Caki2 (cell line): Measurements from ENCODE around the gene PLEKHA1. TPM values are rescaled to one million over a fixed set of nuclear protein-coding genes. Genes with fewer than 3 reads are reported as not detected.
A peak's percentile ranks its signal among the peaks of the same experiment; 100 is the strongest.

Experiments used
- DNase-seq: peaks from one replicate; pipeline ENCODE4 v3.0.0-alpha.2; 2015; ENCODE audit warnings: low read depth
- in situ Hi-C: cut with HindIII; loops from 2 replicates; pipeline ENCODE4 v1.10.0; 2016; ENCODE audit warnings: low sequenced_read_pairs, low pct_unique_long_range_greater_than_20kb, mixed read lengths
- total RNA-seq: library from RNA; depleted of rRNA; stranded (reverse); fragments of >200 nt; shearing (Covaris generic); gene quantifications from 2 replicates; pipeline ENCODE4 v1.2.3, GENCODE V29; 2014; ENCODE audit warnings: low replicate concordance; rRNA removed

The PLEKHA1 gene
- total RNA-seq = 42.6 and 58.2 TPM in 2 replicates

DNA sequence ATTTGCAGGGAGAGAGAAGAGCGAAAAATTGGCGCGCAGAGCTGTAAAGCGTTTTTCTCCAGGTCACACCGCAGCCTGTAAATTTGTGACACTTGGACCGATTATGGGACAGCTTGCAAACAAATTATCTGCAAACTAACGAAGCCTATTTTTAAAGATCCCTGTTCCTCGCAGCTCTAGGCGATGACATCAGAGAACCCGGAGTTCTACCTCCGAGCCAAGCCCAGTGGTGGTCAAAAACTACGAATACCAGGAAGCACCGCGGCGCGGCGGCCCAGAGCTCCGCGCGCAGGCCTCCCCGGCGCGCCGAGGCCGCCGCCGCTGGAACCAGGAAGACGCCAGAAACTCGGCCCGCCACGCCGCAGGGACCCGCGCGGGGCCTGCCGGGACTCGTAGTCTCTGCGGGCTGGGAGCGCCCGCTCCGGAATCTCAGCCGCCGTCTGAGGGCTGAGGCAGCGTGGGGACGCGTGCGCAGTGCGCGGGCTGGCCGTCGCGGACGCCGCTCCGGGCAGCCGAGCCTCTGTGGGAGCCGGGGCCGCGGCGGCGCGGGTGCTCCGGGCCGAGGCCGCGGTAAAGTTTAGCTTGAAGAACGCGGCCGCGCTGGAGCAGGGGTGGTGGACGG, at the start of gene PLEKHA1:
PLEKHA1 (plus strand) TSS at position 472 of the 622 bp plus-strand sequence. CDS start 18,493 bp downstream, outside the sequence.
- peak; percentile 93 for DNase-seq
- in situ Hi-C loops = no loop called here

DNA sequence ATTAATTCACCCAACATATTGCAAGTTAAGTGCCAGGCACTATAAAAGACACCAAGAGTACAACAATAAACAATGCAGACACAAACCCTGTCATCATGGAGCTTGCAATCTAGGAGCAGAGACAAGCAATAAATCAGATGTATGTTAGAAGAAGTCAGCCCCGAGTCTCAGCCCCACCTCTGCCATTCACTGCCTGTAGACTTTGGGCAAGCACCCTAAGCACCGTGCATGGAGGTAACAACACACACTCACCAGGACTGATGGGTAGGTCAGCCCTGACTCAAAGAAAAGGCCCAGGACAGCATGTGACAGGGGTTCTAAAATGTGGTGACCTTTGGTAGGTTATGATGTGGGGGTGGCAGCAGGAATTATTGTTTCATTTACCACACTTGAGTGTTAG, 49.3 kb upstream of the PLEKHA1 start:
- no peak for DNase-seq
- in situ Hi-C loops = no loop called here

DNA sequence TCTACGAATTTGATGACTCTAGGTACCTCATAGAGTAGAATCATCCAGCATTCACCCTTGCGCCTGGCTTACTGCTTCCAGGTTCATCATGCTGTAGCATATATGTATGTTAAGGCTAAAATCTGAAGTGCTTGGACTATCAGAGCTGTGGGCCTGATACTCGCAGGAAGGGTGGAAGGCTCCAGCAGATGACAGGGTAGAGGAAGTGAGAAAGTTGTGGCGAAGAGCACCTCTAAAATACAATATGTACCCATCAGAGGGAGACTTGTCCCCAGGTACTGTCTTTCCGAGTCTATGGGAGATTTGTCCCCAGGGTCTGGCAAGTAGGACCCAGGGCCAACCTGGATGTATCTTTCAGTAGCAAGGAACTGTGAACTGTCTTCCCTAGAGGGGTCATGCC, 48.1 kb upstream of the PLEKHA1 start:
- no peak for DNase-seq
- in situ Hi-C loops = no loop called here

DNA sequence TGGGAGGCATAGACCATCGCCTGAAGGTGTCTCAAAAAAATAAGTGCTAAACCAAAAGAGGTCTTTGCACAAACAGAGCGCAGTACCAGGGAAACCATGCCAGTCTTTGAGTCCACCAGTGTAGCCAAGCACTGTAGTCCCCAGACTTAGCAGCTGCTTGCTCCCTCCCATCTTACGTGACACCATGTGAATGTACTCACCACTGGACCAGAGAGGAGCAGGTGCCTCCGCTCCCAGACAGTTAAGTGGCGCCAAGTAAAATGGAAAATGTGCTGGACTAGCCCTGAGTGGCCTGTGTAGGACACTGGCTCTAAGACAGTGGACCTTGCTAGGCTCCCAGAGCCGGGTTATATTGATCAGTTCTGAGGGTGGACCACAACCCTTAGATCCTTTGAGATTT, 47.7 kb upstream of the PLEKHA1 start:
- in situ Hi-C loops = no loop called here
- DNase-seq = no peak

DNA sequence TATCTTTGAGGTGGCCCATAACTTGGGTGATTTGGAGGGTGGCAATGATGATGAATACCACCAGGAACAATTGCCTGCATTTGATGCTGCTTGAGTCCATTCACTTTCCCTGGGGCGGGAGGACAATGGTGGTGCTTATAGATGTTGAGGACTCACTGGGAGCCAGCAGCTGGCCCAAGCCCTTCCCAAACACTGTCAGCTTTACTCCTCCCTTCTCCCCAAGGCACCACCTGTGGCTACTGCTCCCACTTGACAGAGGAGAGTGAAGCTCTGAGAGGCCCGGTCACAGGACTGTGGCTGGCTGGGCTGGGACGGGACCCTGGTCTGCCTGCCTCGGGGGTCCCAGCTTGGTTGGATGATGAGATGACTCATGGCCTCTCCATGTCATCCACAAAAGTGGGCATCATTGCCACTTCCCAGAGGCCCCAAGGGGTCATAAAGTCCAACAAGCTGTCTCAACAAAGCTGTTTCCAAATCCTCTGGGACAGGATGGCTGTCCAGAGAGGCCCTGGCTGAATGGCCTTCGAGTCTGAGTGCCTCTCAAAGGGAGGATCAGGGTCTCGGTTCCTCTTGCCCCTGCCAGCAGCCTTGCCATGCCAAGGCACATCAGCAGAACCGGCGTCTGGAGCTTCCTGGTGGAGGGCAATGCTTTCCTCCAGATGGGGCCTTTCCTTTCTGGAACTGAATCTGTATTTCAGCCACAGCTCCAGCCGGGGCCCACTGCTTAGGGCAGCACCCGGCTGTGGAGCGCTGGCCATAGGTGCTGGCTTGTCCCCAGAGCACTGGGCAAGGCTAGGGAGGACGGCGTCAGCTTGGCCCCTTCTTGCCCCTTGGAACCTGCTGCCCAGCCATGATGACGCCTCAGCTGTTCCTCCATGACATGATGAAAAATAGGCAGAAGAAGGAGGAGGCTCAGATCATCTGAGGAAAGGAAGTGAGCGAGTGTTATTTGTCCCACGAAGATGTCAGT, 47.0 kb upstream of the PLEKHA1 start:
- DNase-seq = no peak
- in situ Hi-C loops = no loop called here

DNA sequence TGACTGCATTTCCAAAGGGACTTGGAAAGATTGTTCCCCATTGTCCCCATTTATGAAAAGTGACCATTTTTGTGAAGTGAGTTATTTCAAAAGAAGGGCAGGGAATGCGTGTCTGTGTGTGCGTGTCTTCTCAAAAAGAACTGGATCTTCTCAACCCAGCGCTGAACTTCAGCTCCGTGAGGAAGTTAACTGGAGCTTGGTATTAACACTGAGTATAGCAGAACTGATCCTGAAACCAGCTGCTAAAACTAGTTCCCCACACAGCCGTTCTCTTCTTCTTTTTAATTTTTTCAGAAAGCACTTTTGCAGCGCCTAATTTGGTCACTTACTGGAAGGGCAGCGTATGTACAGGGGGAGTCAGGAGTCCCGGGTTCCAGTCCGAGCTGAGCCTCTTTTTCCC, 45.8 kb upstream of the PLEKHA1 start:
- in situ Hi-C loops = no loop called here
- DNase-seq = no peak

DNA sequence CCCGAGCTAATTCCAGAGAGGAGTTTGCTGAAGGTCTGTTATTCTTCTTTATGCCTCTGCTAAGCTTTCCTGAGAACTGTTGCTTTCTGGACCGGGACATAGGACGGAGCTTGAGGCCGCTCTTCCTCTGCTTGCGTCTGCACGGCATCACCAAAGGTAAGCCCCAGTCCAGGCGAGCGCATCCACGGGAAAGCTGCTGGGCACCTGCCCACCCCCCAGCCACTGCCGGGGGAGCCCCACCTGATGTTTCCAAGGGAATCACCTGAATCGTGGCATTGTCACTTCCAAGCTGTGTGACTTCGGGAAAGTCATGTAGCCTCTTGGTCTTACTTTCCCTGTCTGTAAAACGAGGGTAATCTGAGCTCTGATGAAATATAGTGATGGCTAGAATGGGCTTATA, 45.1 kb upstream of the PLEKHA1 start:
- no peak for DNase-seq
- in situ Hi-C loops = no loop called here

DNA sequence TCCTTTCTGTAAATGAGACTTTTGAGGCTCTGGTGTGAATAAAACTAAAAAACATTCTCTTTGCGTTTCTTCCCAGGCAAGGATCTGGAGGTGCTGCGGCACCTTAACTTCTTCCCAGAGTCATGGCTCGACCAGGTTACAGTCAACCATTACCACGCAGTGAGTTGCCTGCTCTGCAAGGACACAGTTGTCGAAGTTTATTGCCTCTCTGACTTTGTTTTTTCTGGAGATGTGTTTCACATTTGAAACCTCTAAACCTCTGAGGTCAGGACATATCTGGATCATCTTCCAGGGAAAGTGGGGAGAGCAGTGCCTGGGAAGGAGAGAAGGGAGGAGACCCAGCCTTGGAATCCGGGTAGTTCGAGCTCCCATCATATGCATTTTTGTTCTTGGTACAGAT, 43.4 kb upstream of the PLEKHA1 start:
- in situ Hi-C loops = no loop called here
- no peak for DNase-seq

DNA sequence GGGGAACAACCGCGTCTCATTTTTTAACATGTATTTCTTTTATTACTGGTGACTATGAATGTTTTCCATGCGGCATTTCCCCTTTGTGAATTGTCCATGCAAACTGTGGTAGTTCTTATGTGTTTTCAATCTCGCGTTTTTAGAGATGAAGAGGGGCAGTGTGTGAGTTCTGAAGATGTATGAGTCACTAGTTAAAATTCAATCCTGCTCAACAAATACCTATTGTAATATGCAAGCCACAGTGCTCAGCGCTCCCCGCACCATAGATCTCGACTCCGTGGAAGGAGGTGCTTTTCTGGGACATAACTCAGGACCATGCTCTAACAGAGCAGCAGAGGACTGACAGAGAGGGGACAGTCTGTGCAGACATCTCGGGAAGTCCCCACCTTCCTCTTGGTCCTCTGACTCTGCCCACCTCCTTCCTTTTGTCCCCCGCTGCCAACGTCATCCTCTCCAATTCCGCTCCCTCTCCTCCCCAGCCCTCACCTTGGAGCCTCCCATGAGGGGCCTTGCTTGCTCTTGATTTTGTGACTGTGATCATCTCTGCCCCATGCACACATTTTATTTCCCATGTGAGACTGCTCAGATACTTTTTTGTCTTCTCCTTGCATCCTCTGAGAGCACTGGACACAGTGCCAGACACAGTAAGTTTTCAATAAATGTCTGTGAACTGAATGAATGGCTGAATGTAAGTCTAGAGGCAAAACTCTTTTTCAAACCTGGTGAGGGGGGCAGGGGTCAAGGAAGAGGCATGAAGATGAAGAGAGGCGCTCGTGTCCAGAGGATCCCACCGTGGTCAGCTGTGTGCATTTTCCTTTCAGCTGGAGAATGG, 42.7 kb upstream of the PLEKHA1 start:
- DNase-seq = peak; percentile 82
- in situ Hi-C loops = no loop called here

DNA sequence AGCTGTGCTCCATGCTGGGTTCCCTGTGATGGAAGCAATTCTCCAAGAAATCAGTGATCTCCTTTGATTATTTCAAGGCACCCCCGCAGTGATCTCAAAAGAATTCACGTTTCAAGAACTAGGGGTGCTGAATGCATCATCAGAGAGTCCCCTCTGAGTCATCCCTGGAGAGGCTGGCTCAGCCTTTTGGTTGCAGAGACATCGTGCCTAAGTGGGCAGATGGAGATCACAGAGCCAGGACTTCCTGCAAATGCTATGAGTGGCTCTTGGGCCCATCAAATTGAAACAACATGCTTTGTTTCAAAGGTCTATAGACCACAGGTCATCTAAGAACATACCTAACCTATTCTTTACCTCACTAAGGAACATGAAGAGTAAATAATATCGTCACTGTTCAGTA, 41.5 kb upstream of the PLEKHA1 start:
- no peak for DNase-seq
- in situ Hi-C loops = no loop called here

DNA sequence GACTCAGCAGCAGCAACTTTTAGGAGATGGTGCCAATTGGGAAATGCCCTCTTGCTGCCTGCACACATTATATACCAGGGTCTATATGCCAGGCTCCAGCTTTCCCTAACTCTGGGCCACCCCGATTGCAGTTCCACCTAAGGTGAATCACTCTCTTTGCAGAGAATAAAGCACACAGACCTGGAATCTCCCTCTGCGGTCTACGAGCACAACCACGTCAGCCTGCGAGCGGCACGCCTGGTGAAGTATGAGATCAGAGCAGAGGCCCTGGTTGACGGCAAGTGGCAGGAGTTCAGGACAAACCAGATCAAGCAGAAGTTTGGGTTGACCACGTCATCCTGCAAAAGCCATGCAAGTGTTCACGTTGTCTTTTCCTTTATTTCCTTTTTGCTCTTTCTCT, 38.2 kb upstream of the PLEKHA1 start:
- DNase-seq = peak; percentile 57
- in situ Hi-C loops = no loop called here

DNA sequence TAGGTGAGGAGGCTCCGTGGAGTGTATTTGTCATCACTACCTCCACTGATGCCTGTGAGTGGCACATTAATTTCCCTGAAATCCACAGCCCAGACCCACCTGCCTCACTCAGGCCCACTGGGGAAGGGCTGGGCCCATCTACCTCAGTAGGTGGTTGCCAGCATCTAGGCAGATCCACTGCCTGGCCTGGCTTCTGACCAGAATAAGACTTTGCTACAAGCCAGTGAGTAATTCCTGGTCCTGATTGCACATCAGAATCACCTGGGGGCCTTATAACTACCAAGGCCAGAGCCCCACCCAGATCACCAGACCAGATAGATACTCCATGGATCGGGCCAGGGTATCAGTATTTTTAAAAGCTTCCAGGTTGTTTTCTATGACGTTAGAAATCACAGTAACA, 37.5 kb upstream of the PLEKHA1 start:
- in situ Hi-C loops = no loop called here
- no peak for DNase-seq

DNA sequence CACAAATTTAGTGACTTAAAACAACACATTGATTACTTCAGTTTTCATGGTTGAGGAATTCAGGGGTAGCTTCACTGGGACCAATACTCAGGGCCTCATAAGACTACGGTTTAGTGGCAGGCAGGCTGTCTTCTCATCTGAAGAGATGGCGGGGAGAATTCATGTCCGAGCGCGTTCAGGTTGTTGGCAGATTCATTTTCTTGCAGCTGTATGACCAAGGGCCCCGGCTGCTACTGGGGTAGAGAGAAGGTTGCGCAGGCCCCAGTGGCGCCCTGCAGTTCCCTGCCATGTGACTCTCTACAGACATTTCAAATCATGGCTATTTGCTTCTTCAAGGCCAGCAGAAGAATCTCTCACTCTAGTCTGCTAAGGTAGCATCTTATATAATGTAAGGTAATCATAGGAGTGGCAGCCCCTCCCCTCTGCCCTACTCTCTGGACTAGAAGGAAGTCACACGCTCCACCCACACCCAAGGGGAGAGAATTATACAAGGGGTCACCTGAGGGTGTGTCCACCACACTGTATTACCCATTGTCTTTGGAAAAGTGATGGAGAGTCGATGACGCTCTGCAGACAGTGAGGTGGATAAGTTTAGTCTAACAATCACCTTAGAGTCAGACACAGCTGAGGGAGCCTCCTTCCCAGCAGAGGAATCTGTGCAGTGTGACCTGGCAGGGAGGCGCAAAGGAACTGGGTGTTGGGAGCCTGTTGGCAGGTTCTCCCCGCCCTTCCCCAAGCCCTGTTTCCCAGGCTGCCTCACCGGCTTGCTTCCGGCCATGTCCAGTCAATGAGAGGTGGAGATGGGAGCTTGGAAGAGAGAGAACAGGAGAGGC, 35.7 kb upstream of the PLEKHA1 start:
- in situ Hi-C loops = no loop called here
- no peak for DNase-seq

DNA sequence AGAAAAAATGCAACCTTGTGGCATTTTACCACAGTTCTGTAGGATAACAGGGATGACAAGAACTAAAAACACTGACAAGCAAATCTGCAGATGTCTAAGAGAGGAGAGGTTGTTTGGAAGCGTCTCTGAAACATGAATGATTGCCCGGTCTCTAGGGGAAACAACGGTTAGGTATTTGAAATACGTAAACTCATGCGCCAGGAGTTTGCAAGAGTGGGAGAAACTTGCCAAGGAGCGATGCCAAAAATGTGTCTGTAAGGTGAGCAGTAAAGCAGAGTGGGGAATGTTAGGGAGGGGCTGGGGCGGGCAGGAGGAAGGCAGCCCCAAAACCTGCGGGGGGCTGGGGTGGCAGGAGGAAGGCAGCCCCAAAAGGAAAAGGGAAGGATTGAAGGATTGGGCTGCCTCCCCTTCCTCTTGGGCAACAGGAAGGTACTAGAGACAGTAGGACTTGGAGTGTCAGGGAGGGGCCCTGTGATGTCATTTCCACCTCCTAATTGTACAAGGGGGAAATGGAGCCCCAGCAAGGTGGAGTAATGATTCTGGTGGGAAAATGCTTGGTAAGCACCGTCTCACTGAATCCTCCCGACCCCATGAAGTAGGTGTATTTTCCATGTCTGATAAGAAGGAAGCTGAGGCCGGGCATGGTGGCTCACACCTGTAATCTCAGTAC, 33.2 kb upstream of the PLEKHA1 start:
- in situ Hi-C loops = no loop called here
- no peak for DNase-seq

DNA sequence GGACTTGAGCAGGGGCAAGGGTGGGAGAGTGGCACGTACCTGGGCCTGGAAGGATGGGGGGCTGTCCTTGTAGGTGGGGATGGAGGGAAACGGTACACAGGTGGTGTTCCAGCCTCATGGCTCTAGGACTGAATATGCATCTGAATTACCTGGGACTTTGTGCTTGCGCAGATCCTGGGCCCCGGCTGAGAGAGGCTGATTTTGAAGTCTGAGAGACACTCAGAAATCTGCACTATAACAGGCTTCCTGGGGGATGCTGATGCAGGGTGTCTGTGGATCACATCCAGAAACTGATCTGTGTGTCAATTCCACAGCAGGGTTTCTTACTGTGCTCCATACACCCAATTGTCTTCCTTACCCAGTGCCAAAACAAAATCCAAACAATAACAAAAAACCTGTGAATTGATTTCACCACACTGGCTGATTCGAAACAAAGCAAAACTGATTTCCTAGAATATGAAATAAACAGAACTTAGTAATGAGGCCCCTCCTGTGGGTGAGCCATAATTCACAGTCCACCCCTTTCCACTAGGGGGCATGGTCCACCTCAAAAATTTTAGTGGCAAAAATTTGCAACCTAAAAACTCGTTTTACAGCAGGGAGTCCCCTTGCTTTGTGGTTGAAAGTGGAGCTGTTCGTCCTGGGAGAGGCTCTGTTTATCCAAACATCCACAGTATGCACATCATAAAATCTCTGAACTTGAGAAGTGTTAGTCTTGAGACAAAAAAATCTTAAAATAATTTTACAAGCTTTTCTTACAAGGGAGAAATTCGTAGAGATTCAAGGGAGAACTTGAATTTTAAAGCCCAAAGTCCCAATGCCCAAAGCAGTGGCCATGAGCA, 32.0 kb upstream of the PLEKHA1 start:
- DNase-seq = peak; percentile 46
- in situ Hi-C loops = no loop called here

DNA sequence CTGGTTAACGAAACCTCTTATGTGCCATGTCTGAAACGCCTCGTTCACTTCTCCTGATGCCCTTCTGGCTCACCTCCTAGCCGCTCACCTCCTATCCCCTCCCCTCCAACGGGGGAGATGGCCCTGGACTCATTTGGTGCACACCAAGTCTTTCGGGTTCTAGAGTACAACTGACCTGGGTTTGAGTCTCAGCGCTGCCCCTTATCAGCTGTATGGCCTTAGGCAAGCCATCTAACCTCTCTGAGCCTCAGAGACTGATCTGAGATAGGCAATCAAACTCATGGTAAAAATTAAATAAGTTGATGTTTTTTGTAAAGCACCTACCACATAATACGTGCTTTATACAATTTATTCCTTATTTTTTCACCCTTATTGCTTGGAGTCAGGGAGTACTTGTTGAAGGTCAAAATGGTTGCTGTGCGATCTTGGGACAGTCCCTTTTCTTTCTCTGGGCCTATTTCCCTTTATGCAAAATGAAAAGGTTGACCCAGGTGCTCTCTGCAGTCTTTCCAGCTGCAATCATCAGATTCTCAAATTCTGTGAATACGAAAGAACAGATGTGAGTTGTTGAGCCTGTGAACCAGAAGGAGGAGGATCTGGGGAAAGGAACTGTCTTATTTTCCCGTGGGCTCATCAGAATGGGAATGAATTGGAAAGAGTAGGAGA, 31.2 kb upstream of the PLEKHA1 start:
- in situ Hi-C loops = no loop called here
- DNase-seq = no peak
